Measurements from ENCODE around the gene GINS3.

DNA sequence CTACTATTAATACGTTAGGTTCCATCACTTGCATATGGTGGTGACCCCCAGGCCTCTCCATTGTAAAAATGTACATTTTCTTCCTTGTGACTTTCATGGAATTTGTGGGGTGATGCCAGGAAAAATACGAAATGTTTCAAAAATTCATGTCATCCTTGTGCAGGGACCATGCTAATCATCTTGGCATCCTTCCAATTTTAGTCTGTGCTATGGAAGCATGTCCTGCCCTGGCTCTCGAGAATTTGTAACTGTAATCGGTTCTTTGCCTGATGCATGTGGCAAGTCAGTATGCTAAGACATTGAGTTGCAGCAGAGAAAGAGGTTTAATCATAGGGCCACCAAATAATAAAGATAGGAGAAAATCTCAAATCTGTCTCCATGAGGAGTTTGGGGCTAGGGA lies 14.3 kb upstream of the GINS3 start:
- TF ChIP-seq EZH2 (IDR thresholded peaks at IDR 0.05; ENCODE audit: low read depth, unreplicated experiment), result no peak
- no peak for TF ChIP-seq CTCF (conservative IDR thresholded peaks at IDR 0.05; ENCODE audit: low read depth in 2 of 2)
- no peak for TF ChIP-seq REST (IDR thresholded peaks at IDR 0.05; ENCODE audit: unreplicated experiment)
- no peak for TF ChIP-seq POLR2AphosphoS5 (IDR thresholded peaks at IDR 0.05; ENCODE audit: low read depth)
- no peak for TF ChIP-seq EZH2phosphoT487 (IDR thresholded peaks at IDR 0.05; ENCODE audit: unreplicated experiment)

Measured in GM23338 (cell line).